NCI-H2081 (cell line): Measurements from ENCODE around the gene LACC1.

Source experiments
- DNase-seq, 2 experiments: peaks; one replicate each; lab custom pipeline; 2025; lab: John Stamatoyannopoulos, UW

Gene LACC1

GRCh38 chr13:43879755-43880181 is at the start of gene LACC1:
Gene LACC1 (plus strand): TSS chr13:43879904. CDS start chr13:43880986, 1,082 bp downstream.
- peak in 1 of 2 experiments; percentile 2 for DNase-seq

GRCh38 chr13:43830497-43830881 is 49.2 kb upstream of the LACC1 start:
- no peak for DNase-seq

GRCh38 chr13:43831088-43831487 is 48.6 kb upstream of the LACC1 start:
- DNase-seq, result no peak

DNA sequence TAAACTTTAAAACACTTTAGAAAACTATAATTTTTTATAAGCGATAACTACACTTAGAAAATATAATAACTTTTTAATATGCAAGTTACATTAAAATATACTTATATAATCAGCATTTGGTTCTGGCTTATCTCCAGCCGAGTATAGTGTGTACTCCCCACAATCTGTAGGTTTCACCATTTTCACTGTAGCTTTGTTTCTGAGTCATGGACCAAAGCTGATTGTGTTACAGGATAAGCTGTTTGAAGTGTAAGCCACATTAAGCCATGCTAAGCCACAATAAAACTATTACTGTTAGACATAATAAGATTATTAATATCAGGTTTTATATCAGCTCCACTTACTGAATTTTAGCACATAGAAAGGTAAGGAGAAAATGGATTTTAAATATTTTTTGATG is 44.0 kb upstream of the LACC1 start:
- no peak for DNase-seq

- no peak for DNase-seq
These were observed 40.8 kb upstream of the LACC1 start for GRCh38 chr13:43838909-43839308.

DNA sequence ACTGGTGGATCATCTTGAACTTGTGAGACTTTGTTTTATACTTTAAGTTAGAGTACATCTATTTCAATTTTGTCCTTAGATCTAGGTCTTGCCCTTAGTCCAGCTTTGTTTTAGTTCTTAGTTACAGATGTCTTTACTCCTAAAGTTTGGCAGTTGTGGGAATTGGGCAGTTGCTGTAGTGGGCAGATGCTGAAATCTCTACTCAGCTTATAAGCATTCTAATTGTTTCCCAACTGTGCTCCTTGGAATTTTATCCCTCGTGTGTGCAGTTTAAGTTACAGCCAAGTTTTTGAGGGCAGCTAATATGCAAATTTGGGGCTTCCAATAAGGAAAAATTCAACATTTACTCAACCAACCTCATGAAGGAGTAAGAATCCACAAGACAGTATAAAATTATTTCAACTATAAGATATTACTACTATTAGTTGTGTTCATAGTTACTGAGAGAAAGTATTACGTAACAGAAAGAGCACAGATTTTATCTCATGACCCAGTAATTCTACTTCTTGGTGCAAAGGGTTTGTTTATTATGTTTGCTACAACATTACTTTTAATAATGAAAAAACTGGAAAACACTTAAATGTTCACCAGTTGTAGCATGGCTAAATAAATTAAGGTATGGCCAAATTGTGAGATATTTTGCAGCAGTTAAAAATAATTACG is 33.1 kb upstream of the LACC1 start:
- no peak for DNase-seq

- no peak for DNase-seq
These were observed 31.6 kb upstream of the LACC1 start for GRCh38 chr13:43848001-43848649.

DNA sequence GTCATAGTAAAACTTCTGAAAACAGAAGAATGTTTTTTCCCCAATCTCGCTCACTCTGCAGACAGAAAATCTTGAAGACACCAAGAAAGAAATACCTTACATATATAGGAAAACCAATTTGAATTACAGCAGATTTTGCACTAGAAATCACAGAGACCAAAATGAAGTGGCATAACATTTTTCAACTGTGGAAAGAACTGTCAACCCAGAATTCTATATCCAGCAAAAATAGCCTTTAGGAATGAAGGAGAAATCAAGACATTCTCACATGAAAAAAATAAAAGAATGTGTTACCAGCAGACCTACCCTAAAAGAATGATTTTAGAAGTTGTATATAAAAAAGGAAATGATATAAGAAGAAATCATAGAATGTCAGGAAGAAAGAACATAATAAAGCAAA is 28.8 kb upstream of the LACC1 start:
- no peak for DNase-seq

GRCh38 chr13:43852923-43853404 is 26.7 kb upstream of the LACC1 start:
- no peak for DNase-seq

DNA sequence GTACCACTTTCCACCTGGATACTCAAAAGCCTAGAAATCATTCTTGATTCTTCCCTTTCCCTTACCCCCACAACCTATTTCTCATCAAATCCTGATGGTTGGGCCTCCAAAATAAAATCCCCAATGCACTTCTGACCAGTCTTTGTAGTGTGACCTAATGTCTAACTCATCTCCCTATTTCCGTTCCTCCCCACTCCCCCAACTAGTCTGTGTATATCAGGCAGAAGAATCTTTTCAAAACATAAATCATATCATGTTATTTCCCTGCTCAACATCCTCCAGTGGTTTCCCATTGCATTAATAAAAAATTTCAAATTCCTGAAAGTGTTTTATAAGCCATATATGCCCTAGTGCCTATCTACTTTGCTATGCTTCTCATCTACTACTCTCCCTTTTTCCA is 17.8 kb upstream of the LACC1 start:
- DNase-seq, result no peak

DNA sequence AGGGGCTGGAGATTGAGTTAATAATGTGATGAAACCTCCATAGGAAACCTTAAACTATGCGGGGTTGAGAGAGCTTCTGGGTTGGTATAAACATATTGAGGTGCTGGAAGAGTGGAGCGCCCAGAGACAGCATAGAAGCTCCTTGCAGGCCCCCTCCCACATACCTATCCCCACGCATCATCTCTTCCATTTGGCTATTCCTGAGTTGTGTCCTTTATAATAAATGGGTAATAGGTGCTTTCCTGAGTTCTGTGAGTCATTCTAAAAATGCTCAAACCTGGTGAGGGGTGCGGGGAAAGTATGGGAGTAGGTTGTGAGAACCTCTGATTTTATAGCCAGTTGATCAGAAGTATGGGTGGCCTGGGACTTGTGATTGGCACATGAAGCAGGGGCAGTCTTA is 14.8 kb upstream of the LACC1 start:
- DNase-seq, result no peak

DNA sequence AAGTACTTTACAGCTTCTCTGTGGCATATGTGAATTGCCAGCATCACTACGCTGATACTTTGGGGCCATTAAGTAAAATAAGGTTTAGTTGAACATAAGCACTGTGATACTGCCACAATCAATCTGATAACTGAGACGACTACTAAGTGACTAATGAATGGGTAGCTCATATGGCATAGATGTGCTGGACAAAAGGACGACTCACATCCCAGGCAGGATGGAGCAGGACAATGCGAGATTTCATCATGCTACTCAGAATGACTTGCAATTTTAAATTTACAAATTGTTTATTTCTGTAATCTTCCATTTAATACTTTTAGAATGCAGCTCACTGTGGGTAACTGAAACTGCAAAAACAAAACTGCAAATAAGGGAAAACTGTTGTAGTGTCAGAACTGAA is 13.8 kb upstream of the LACC1 start:
- no peak for DNase-seq

GRCh38 chr13:43872181-43872580 is 7.5 kb upstream of the LACC1 start:
- DNase-seq, result no peak

DNA sequence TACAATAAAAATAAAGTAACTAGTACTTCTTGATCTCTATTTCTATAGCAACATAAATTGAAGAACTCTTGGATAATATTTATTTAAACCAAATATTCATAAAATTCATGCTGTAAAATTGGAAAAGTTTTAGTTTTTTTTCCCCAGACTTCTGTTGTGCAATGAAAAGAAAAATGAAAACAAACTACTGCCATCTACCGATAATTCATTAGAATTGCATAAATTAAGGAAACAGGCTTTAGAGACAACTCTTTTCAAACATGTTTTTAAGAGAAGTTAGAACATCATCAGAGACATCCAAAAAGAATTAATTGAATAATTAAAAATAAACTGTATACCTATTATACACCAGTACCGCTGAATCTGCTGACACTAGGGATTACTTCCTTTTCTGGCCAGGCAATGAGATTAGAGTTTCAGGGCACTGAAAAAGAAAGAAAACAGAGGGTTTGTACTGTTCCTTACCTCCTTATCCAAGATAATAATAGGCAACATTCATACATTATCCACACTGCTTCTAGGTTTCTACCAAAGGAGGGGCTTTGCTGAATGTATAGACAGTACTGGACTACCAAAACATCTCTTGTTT is 5.1 kb upstream of the LACC1 start:
- DNase-seq, result peak in 1 of 2 experiments; percentile 12

DNA sequence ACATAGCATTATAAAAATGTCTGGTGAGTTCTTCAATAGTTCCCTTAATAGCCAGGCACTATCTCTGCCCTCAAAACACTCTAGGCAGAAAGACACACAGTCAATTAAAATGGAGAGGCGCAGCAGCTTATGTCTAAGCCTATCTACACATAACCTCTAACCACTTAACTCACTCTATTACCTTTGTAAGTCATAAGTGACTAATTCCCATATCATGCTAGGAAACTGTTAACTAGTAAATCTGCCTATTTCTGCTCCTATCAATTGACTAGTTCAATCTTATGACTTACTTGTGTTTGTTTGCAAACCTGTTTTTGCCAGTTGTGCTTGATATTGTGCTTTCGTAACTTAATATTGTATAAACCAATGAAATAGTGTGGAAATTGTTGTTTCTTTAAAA is 3.3 kb upstream of the LACC1 start:
- no peak for DNase-seq

DNA sequence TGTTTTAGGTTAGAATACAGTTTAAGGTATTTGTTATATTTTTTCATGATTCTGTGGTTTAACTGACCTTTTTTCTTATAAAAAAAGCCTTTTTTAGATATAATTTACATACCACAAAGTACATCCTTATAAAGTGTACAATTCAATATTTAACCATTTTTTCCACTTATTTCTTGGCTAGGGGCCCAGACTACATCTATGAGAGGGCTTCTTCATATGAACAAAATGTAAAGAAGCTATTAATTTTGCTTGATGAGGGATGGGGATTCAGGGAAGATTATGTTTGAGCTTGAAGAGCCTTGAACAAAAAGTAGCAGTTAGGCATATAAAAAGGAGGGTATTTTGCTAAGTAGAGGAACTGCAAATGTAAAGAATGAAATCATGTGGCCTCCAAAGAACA is 2.4 kb upstream of the LACC1 start:
- no peak for DNase-seq

DNA sequence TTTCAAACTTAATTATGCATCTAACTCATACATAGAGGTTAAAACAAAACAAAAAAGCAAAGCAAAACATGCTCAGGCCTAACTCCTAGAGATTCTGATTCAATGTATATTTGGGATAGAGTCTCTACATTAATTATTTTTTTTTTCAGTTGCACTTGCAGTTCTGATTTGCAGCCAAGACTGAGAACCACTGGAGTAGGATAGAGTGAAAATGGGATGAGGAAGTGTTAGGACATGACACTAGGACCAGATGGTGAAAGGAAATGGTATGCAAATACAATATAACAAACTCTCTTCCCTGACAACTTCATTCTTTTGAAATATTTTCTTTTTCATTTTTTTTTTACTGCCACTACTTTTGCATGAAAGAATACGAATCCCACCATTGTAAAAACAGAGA is 1.9 kb upstream of the LACC1 start:
- DNase-seq, result no peak

DNA sequence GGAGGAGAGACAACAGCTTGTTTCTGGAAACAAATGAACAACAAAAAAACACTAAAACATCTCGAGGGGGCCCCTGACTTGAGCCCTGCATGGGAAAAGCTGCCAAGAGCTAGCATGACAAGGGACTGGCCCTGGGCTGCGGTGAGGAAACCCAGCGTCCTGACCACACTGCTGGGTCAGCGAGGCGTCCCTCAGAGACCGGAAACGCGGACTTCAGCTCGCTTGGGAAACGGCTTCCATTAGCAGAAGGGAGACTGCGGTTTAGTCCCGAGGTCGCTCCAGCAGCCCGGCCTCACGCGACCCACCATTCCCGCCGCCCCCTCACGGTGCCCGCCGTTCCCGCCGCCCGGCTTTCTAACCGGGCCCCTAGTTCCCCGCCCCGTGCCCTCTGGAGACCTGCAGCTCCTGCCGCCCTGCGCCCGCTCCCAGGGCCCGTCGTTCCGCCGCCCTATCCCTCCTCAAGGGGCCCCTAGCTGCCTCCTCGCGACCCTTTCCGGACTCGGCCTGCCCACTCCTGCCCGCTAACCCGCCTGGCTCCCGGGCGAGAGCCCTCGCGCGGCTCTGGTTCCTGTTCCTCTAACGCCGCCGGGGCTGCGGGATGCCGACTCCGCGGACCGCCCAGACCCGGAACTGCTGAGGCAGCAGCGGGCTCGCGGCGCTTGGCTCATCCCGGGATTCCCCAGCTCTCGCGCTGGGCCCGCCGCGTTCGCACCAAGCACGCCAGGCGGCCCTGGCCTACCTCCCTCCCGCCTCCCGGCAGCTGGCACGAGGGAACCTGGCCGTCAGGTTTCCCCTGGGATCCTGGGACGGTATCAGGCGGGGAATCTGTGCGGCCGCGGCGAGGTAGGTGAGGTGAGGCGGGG is 581 bp upstream of the LACC1 start, which contains the start of gene CCDC122:
TSS of gene CCDC122 (minus strand) at position 849 of the 863 bp plus-strand sequence. CDS start 10,364 bp downstream, outside the sequence.
- no peak for DNase-seq

DNA sequence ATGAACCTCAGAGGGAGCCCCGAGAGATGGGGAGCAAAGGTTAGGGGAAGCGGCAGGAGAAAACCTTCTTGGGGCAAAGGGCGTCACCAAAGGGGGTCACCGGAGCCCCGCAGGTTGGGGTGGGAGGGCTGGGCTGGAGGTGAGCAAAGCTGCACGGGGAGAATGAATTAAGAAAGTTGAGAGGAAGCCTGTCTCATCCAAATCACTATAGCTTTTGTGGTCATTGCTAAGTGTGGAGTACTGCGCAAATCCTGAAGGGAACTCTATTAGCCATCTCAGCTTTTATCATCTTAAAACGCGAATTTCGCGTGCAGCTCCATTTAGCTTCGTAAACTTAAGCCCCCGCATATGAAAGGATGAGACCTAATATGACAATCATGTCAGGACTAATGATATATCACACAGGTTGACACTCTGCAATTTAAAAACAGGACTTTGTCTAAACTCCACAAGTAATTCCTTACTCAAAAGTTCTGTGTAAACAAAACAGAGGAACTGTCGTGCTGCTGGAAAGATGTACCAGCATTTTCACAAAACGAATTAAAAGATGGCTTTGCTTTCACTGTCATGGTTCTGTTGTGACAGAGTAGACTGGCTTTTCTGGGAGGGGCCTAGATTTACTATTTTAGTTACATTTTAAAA is 631 bp downstream of the LACC1 start:
- DNase-seq, result no peak

GRCh38 chr13:43880926-43881325 is 1.2 kb downstream of the LACC1 start:
- DNase-seq, result no peak

GRCh38 chr13:43881580-43881979 is 1.9 kb downstream of the LACC1 start:
- DNase-seq, result no peak

DNA sequence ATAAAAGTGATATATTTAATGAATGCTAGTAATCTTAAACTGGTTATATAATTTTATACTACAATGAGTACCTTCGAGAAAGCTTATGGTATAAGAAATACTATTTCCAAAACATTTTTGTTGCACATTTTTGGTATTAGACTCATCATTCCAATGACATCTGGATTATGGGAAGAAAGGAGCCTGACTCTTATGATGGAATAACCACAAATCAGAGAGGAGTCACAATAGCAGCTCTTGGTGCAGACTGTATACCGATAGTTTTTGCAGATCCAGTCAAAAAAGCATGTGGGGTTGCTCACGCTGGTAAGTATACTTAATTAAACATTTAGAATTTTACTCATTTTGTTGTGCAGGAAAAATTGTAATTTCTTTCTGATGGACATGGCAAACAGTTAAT is 3.9 kb downstream of the LACC1 start:
- no peak for DNase-seq
